ENCODE data around the gene SESN3.

Gene SESN3

DNA sequence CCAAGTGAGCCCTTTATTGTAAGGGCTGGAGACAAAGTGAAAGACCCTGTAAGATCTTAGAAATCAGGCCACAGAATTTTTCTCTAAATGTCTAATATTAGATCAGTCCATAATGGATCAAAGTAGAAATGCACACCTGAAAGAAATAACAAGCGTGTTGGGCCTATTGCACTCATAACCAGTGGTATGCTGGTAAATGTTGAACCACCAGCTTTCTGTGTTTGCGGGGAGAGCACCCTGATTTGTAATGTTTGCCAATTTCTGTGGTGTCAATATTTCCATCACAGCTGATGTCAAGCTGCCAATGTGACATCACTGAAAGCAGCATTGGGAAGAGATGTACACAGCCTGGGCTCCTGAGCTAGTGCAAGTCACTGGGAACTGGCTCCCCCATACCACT lies 95.1 kb downstream of the SESN3 start:
- DNase-seq (ENCODE audit: extremely low spot score, insufficient read length, low read depth) (no peak), FAIRE-seq (no peak)

DNA sequence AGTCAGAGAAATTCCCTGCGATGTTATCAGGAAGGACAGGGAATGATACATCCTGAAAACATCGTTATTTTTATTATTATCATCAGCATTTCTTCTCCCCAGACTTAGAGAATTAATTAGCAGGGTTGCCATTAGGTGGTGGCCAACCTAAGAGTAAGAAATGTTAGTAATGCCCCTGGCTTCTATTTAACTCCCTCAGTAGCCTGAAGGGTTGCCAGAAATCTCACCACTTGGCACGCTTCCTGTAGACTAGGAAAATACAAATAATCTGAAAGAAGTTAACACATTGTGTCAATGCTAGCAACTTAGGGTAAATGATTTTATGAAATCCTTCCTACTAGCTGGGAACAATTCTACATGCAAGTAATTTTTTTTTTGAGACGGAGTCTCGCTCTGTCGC lies 95.8 kb downstream of the SESN3 start:
- DNase-seq (ENCODE audit: extremely low spot score, insufficient read length, low read depth), result no peak
- no peak for FAIRE-seq

DNA sequence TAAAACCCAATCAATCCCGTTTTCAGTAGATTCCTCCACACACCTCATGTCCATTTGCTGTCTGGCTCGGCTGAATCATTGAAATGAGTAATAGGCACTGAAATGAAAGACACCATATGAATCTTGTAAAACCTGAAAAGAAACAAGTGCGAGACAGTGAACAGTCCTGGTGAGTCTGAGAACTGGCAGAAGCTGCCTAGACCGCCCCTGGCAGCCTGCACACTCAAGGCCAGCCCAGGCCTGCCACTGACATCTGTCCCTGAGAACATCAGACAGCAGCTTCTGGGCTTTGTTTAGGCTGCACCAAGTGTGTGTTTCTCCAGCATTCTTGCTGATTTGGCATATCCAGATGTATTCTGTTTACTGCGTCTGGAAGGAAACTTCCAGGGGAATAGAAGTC lies 96.5 kb downstream of the SESN3 start:
- DNase-seq (ENCODE audit: extremely low spot score, insufficient read length, low read depth) (no peak), FAIRE-seq (no peak)

DNA sequence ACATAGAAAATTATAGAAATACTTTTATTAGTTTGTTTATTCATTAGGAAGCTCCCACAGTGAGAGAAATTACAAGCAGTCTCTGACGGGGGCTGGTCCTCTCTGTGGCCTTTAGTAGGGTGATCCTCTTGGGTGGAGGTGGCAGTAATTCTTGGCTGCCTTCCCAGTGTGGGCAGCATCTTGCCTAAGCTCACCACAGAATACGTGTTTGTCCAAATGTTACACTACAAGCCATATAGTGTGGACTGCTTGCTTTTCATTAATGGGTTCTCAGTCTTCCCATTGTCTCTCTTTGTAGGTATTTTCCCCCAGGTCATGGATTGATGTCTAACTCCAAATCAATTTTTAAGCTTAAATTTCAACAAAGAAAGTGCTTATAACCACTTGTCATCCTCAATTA lies 98.0 kb downstream of the SESN3 start:
- FAIRE-seq (no peak), DNase-seq (ENCODE audit: extremely low spot score, insufficient read length, low read depth) (no peak)

DNA sequence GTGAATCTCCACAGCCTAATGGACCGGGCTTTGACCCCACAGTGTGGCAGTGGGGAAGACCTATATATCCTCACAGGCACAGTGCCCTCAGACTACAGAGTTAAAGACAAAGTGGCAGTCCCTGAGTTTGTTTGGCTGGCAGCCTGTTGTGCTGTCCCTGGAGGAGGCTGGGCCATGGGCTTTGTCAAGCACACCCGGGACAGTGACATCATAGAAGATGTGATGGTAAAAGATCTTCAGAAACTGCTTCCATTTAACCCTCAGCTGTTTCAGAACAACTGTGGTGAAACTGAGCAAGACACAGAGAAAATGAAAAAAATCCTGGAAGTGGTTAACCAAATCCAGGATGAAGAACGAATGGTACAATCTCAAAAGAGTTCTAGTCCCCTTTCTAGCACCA lies 102.4 kb downstream of the SESN3 start:
- FAIRE-seq (no peak), DNase-seq (ENCODE audit: extremely low spot score, insufficient read length, low read depth) (no peak)

DNA sequence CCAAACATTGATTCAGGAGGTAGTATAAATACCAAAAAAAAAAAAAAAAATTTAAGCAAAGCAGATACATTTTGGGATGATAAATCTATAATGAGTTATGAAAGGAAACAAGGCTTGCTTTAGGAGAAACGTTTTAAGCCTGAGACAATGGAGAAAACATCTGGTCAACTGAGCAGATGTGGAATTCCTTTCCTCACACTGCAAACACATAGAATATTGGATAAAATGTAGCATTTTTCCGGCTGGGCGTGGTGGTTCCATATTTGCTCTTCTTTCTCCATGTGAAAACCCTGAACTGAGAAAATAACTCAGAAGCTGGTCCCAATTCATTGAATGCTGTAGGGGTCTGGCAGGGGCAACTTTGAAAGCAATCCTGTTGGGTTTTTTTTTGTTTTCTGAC lies 107.4 kb downstream of the SESN3 start:
- no peak for FAIRE-seq
- no peak for DNase-seq (ENCODE audit: extremely low spot score, insufficient read length, low read depth)

DNA sequence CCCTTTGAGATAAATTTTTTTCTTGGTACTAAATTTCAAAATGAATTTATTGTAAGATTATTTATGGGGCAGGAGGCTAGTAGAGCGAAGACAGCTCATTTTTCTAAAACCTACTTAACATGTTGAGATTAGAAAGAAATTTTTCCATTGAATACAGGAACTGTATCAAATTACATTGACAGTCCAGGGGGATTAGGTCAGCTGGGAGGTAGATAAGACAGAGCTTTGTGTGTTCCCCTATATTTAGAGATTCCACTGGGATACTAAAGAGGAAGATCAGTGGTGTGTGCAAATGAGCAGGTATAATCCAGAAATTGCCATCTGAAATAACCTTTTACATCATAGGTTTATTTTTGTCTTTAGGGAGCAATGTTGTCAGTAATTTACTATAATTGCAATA lies 109.3 kb downstream of the SESN3 start:
- FAIRE-seq (no peak), DNase-seq (ENCODE audit: extremely low spot score, insufficient read length, low read depth) (no peak)

DNA sequence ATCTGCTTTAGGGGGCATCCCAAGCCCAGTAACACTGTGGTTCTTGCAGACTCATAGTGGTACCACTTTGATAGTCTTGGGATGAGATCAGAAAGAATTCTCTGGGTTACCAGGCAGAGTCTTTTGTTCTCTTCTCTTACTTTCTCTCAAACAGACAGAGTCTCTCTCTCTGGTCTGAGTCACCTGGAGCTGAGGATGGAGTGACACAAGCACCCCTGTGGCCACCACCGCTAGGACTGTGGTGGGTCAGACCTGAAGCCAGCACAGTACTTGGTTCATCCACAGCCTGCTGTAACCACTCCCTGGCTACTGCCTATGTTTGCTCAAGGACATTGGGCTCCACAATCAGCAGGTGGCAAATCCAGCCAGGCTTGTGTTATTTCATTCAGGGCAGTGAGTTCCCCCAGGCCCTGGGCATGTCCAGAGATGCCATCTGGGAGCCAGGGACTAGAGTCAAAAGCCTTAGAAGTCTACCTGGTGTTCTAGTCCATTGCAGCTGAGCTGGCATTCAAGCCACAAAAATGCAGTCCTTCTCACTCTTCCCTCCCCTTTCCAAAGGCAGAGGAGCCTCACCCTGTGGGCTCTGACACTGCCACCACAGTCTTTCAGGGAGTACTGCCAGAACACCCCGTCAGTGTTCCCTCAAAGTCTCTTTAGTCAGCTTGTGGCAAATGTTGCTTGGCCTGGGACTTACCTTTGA lies 111.5 kb downstream of the SESN3 start:
- DNase-seq (ENCODE audit: extremely low spot score, insufficient read length, low read depth) (no peak), FAIRE-seq (no peak)

DNA sequence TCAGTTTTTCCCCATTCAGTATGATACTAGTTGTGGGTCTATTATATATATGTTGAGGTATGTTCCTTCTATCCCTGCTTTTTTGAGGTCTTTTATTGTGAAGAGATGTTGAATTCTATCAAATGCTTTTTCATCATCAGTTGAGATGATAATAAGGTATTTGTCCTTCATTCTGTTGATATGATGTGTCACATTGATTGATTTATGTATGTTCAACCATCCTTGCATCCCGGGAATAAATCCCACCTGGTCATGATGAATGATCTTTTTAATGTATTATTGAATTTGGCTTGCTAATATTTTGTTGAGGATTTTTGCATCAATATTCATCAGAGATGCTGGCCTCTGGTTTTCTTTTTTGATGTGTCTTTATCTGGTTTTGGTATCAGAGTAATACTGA lies 115.4 kb downstream of the SESN3 start:
- DNase-seq (ENCODE audit: extremely low spot score, insufficient read length, low read depth) (no peak), FAIRE-seq (no peak)

All from GM18507 (cell line).